ENCODE measurements around the gene ADAMTSL1.

The ADAMTSL1 gene

GRCh38 chr9:18811171-18811570 lies 337.2 kb downstream of the ADAMTSL1 start:
- no peak for DNase-seq (ENCODE audit: low read depth in 2 of 2)

GRCh38 chr9:18819418-18819817 lies 345.5 kb downstream of the ADAMTSL1 start:
- DNase-seq (ENCODE audit: low read depth in 2 of 2), result no peak

- no peak for DNase-seq (ENCODE audit: low read depth in 2 of 2)
Observed at GRCh38 chr9:18820566-18821095, 346.7 kb downstream of the ADAMTSL1 start.

GRCh38 chr9:18821788-18822187 lies 347.8 kb downstream of the ADAMTSL1 start:
- no peak for DNase-seq (ENCODE audit: low read depth in 2 of 2)

- no peak for DNase-seq (ENCODE audit: low read depth in 2 of 2)
Observed at GRCh38 chr9:18822850-18823249, 348.9 kb downstream of the ADAMTSL1 start.

- no peak for DNase-seq (ENCODE audit: low read depth in 2 of 2)
Observed at GRCh38 chr9:18824095-18824666, 350.2 kb downstream of the ADAMTSL1 start.

- no peak for DNase-seq (ENCODE audit: low read depth in 2 of 2)
Observed at GRCh38 chr9:18825656-18826170, 351.8 kb downstream of the ADAMTSL1 start.

- no peak for DNase-seq (ENCODE audit: low read depth in 2 of 2)
Observed at GRCh38 chr9:18826248-18826647, 352.3 kb downstream of the ADAMTSL1 start.

GRCh38 chr9:18829066-18829465 lies 355.1 kb downstream of the ADAMTSL1 start:
- no peak for DNase-seq (ENCODE audit: low read depth in 2 of 2)

- DNase-seq (ENCODE audit: low read depth in 2 of 2), result no peak
Observed at GRCh38 chr9:18829873-18830272, 355.9 kb downstream of the ADAMTSL1 start.

- no peak for DNase-seq (ENCODE audit: low read depth in 2 of 2)
Observed at GRCh38 chr9:18834740-18835361, 360.9 kb downstream of the ADAMTSL1 start.

- DNase-seq (ENCODE audit: low read depth in 2 of 2), result no peak
Observed at GRCh38 chr9:18837402-18837801, 363.4 kb downstream of the ADAMTSL1 start.

- no peak for DNase-seq (ENCODE audit: low read depth in 2 of 2)
Observed at GRCh38 chr9:18847576-18848275, 373.8 kb downstream of the ADAMTSL1 start.

GRCh38 chr9:18848657-18849056 lies 374.7 kb downstream of the ADAMTSL1 start:
- DNase-seq (ENCODE audit: low read depth in 2 of 2), result no peak

GRCh38 chr9:18849270-18849669 lies 375.3 kb downstream of the ADAMTSL1 start:
- no peak for DNase-seq (ENCODE audit: low read depth in 2 of 2)

- no peak for DNase-seq (ENCODE audit: low read depth in 2 of 2)
Observed at GRCh38 chr9:18849890-18850677, 376.1 kb downstream of the ADAMTSL1 start.

GRCh38 chr9:18851069-18851795 lies 377.3 kb downstream of the ADAMTSL1 start:
- DNase-seq (ENCODE audit: low read depth in 2 of 2), result no peak

GRCh38 chr9:18855656-18856055 lies 381.7 kb downstream of the ADAMTSL1 start:
- DNase-seq (ENCODE audit: low read depth in 2 of 2), result no peak

- DNase-seq (ENCODE audit: low read depth in 2 of 2), result no peak
Observed at GRCh38 chr9:18857334-18857733, 383.4 kb downstream of the ADAMTSL1 start.

- DNase-seq (ENCODE audit: low read depth in 2 of 2), result no peak
Observed at GRCh38 chr9:18857769-18858168, 383.8 kb downstream of the ADAMTSL1 start.

Measured in stimulated activated CD8-positive, alpha-beta memory T cell treated with anti-CD3 and anti-CD28 coated beads, Interleukin-15, amount 100 ng/mL, for 4 hours (primary cell).